Osteoblast (primary cell): ENCODE measurements around the gene ARHGAP29. TPM values are rescaled to one million over a fixed set of nuclear protein-coding genes. Genes with fewer than 3 reads are reported as not detected.

Experiments
- DNase-seq: peaks from one replicate; pipeline ENCODE4 v3.0.0; 2011; ENCODE audit warnings: low spot score, mixed read lengths; ENCODE audit not compliant: insufficient read length; ENCODE audit errors: missing footprints
- H2AFZ ChIP-seq: 2 replicates; pipeline ENCODE4 v1.6.0; 2011; ENCODE audit warnings: mild to moderate bottlenecking, low read length
- H3K27ac ChIP-seq: 2 replicates; pipeline ENCODE4 v1.5.1; 2011; ENCODE audit warnings: mild to moderate bottlenecking, low read depth, low read length, moderate library complexity
- H3K27me3 ChIP-seq: 2 replicates; pipeline ENCODE4 v1.6.0; 2012; ENCODE audit warnings: mild to moderate bottlenecking, control low read depth, inconsistent platforms, low read length, moderate library complexity; ENCODE audit not compliant: insufficient read depth
- H3K36me3 ChIP-seq: 2 replicates; pipeline ENCODE4 v1.5.1; 2011; ENCODE audit warnings: mild to moderate bottlenecking, low read length, control low read depth, moderate library complexity; ENCODE audit not compliant: insufficient read depth
- H3K4me1 ChIP-seq: 2 replicates; pipeline ENCODE4 v1.5.1; 2011; ENCODE audit warnings: mild to moderate bottlenecking, low read length, control low read depth, moderate library complexity; ENCODE audit not compliant: insufficient read depth
- H3K4me2 ChIP-seq: 2 replicates; pipeline ENCODE4 v1.6.0; 2011; ENCODE audit warnings: mild to moderate bottlenecking, low read length; ENCODE audit not compliant: insufficient read depth
- H3K4me3 ChIP-seq: fragments of 200-600 bp; sonication (generic); 3 replicates; pipeline ENCODE4 v1.5.1; 2012; ENCODE audit warnings: mild to moderate bottlenecking, low read length, inconsistent platforms; ENCODE audit not compliant: insufficient read depth
- H3K79me2 ChIP-seq: 2 replicates; pipeline ENCODE4 v1.6.0; 2012; ENCODE audit warnings: mild to moderate bottlenecking, low read length, control low read depth, inconsistent platforms; ENCODE audit not compliant: insufficient read depth
- H3K9me3 ChIP-seq: 2 replicates; pipeline ENCODE4 v1.5.1; 2011; ENCODE audit warnings: low read depth, low read length, control low read depth
- H4K20me1 ChIP-seq: 2 replicates; pipeline ENCODE4 v1.6.0; 2012; ENCODE audit warnings: mild to moderate bottlenecking, low read length, control low read depth; ENCODE audit not compliant: insufficient read depth
- CTCF ChIP-seq: IDR thresholded peaks from 2 replicates; pipeline ENCODE4 v1.5.1; 2011; ENCODE audit warnings: mild to moderate bottlenecking, low read depth, low read length, moderate library complexity; ENCODE audit errors: extremely low read depth
- total RNA-seq: library from RNA; depleted of rRNA; stranded (reverse); fragments of >200 nt; gene quantifications from 2 replicates; pipeline ENCODE4 v1.2.3, GENCODE V29; 2012

ARHGAP29 gene
- total RNA-seq, 1 donor, result 17.0 TPM

GRCh38 chr1:94144836-94145235 is 92.5 kb downstream of the ARHGAP29 start:
- peaks cover 12% of the 10 kb centered on the region for H3K4me1 ChIP-seq
- no peak for TF ChIP-seq CTCF
- no peaks in the 10 kb centered on the region for H3K79me2 ChIP-seq
- no peak overlapping the region for H3K4me2 ChIP-seq
- no peak overlapping the region for H3K4me3 ChIP-seq
- no peaks in the 10 kb centered on the region for H3K36me3 ChIP-seq
- H3K27ac ChIP-seq, result no peak overlapping the region
- H4K20me1 ChIP-seq, result no peaks in the 10 kb centered on the region
- no peaks in the 10 kb centered on the region for H3K9me3 ChIP-seq
- no peaks in the 10 kb centered on the region for H3K27me3 ChIP-seq
- H2AFZ ChIP-seq, result no peak overlapping the region
- no peak for DNase-seq

GRCh38 chr1:94143809-94144176 is 93.6 kb downstream of the ARHGAP29 start:
- no peak for DNase-seq
- H3K36me3 ChIP-seq, result no peaks in the 10 kb centered on the region

GRCh38 chr1:94143173-94143808 is 94.1 kb downstream of the ARHGAP29 start:
- no peak for TF ChIP-seq CTCF
- no peak overlapping the region for H3K27ac ChIP-seq
- no peaks in the 10 kb centered on the region for H3K79me2 ChIP-seq
- no peak overlapping the region for H3K4me2 ChIP-seq
- no peaks in the 10 kb centered on the region for H3K27me3 ChIP-seq
- no peak overlapping the region for H3K4me3 ChIP-seq
- peaks cover 12% of the 10 kb centered on the region for H3K4me1 ChIP-seq
- H3K9me3 ChIP-seq, result no peaks in the 10 kb centered on the region
- DNase-seq, result no peak
- no peak overlapping the region for H2AFZ ChIP-seq
- no peaks in the 10 kb centered on the region for H3K36me3 ChIP-seq
- H4K20me1 ChIP-seq, result no peaks in the 10 kb centered on the region

More at GRCh38 chr1:94143809-94144176, 93.6 kb downstream of the ARHGAP29 start:
- Histone ChIP-seq H3K27ac (no peak overlapping the region), H2AFZ (no peak overlapping the region), H3K4me1 (peaks cover 12% of the 10 kb centered on the region), H3K79me2 (no peaks in the 10 kb centered on the region), H3K9me3 (no peaks in the 10 kb centered on the region), H3K4me3 (no peak overlapping the region), H3K4me2 (no peak overlapping the region), H3K27me3 (no peaks in the 10 kb centered on the region), H4K20me1 (no peaks in the 10 kb centered on the region)
- TF ChIP-seq CTCF, result no peak

GRCh38 chr1:94142583-94142982 is 94.8 kb downstream of the ARHGAP29 start:
- Histone ChIP-seq H2AFZ (no peak overlapping the region), H3K4me2 (peak overlapping the region; percentile 57), H3K79me2 (no peaks in the 10 kb centered on the region), H4K20me1 (no peaks in the 10 kb centered on the region), H3K36me3 (no peaks in the 10 kb centered on the region), H3K27ac (peak overlapping the region; percentile 39), H3K4me1 (peaks cover 12% of the 10 kb centered on the region), H3K4me3 (no peak overlapping the region), H3K27me3 (no peaks in the 10 kb centered on the region), H3K9me3 (no peaks in the 10 kb centered on the region)
- TF ChIP-seq CTCF, result no peak
- no peak for DNase-seq
